Measurements from ENCODE around the gene ACOX2. TPM values are rescaled to one million over a fixed set of nuclear protein-coding genes. Genes with fewer than 3 reads are reported as not detected.
A peak's percentile ranks its signal among the peaks of the same experiment; 100 is the strongest.

The ACOX2 gene
- total RNA-seq, 1 experiment from 2014 or later: 3.2 TPM

- in situ Hi-C loops (cut with HindIII; ENCODE audit: low pct_unique_long_range_greater_than_20kb, low sequenced_read_pairs): no loop called here
- no TSS peak for BruUV-seq (replicated peaks)
- ATAC-seq: peak; percentile 74
- intact Hi-C loops (cut with micrococcal nuclease; ENCODE audit: unreplicated experiment): no loop called here
- ChIA-PET POLR2A (no interaction called here), CTCF (interaction anchor here (0.7 kb wide), 1 partner anchor 35 kb away, joined by 3 read pairs; no protein-coding TSS in a partner anchor)
- Histone ChIP-seq H3K27ac (ENCODE audit: low read length) (peak overlapping the region; percentile 51; the same call in 1 of the 2 replicates), H3K4me3 (ENCODE audit: low read depth in 2 of 2, low read length in 2 of 2) (no peak overlapping the region), H3K36me3 (ENCODE audit: control insufficient read depth, insufficient read depth, low read length) (no peaks in the 10 kb centered on the region), H3K4me1 (ENCODE audit: control insufficient read depth, insufficient read depth, low read length) (peaks cover 38% of the 10 kb centered on the region), H3K9me3 (ENCODE audit: control insufficient read depth, insufficient read depth, low read depth, low read length) (no peaks in the 10 kb centered on the region), H3K27me3 (ENCODE audit: control insufficient read depth, insufficient read depth, low read length) (no peaks in the 10 kb centered on the region)
- DNase-seq (ENCODE audit: low read depth, low spot score): no peak
- TF ChIP-seq SIN3A (IDR thresholded peaks at IDR 0.05; ENCODE audit: borderline replicate concordance, insufficient read depth, low read depth, low read length) (no peak), REST (IDR thresholded peaks at IDR 0.05; ENCODE audit: insufficient read depth in 1 of 2, low read depth in 2 of 2, low read length in 1 of 2) (no peak), TCF7L2 (IDR thresholded peaks at IDR 0.05; ENCODE audit: low read depth, low read length) (no peak), POLR2AphosphoS5 (IDR thresholded peaks at IDR 0.05; ENCODE audit: low read depth, low read length) (no peak), CTCF (IDR thresholded peaks at IDR 0.05) (no peak)
Observed at GRCh38 chr3:58526515-58526957, 10.5 kb downstream of the ACOX2 start.

- ChIA-PET CTCF (no interaction called here), POLR2A (no interaction called here)
- Histone ChIP-seq H3K36me3 (ENCODE audit: control insufficient read depth, insufficient read depth, low read length) (no peaks in the 10 kb centered on the region), H3K27ac (ENCODE audit: low read length) (no peak overlapping the region), H3K4me1 (ENCODE audit: control insufficient read depth, insufficient read depth, low read length) (peaks cover 44% of the 10 kb centered on the region), H3K27me3 (ENCODE audit: control insufficient read depth, insufficient read depth, low read length) (no peaks in the 10 kb centered on the region), H3K9me3 (ENCODE audit: control insufficient read depth, insufficient read depth, low read depth, low read length) (no peaks in the 10 kb centered on the region), H3K4me3 (ENCODE audit: low read depth in 2 of 2, low read length in 2 of 2) (no peak overlapping the region)
- TF ChIP-seq SIN3A (IDR thresholded peaks at IDR 0.05; ENCODE audit: borderline replicate concordance, insufficient read depth, low read depth, low read length) (no peak), CTCF (IDR thresholded peaks at IDR 0.05) (no peak), TCF7L2 (IDR thresholded peaks at IDR 0.05; ENCODE audit: low read depth, low read length) (no peak), REST (IDR thresholded peaks at IDR 0.05; ENCODE audit: insufficient read depth in 1 of 2, low read depth in 2 of 2, low read length in 1 of 2) (no peak), POLR2AphosphoS5 (IDR thresholded peaks at IDR 0.05; ENCODE audit: low read depth, low read length) (no peak)
- intact Hi-C loops (cut with micrococcal nuclease; ENCODE audit: unreplicated experiment) (no loop called here), in situ Hi-C loops (cut with HindIII; ENCODE audit: low pct_unique_long_range_greater_than_20kb, low sequenced_read_pairs) (no loop called here)
- BruUV-seq (replicated peaks): no TSS peak
- ATAC-seq (no peak), DNase-seq (ENCODE audit: low read depth, low spot score) (no peak)
Observed at GRCh38 chr3:58524326-58524888, 12.6 kb downstream of the ACOX2 start.
